ENCODE results near the gene NFATC1. TPM values are rescaled to one million over a fixed set of nuclear protein-coding genes. Genes with fewer than 3 reads are reported as not detected.

Gene NFATC1
- total RNA-seq, 1 donor from 2014 or later, result 52.6 TPM

GRCh38 chr18:79413426-79413825, 17.7 kb downstream of the NFATC1 start:
- DNase-seq (no peak), ATAC-seq (ENCODE audit: low read depth) (no peak)
- no peak overlapping the region for H3K27ac Mint-ChIP-seq
- H3K9me3 Mint-ChIP-seq, result no peaks in the 10 kb centered on the region
- intact Hi-C loops (cut with micrococcal nuclease), result no loop called here
- POLR2A ChIA-PET, result no interaction called here
- H3K4me3 Mint-ChIP-seq, result no peak overlapping the region
- CTCF ChIA-PET, result no interaction called here
- TF ChIP-seq, protein P1, sequence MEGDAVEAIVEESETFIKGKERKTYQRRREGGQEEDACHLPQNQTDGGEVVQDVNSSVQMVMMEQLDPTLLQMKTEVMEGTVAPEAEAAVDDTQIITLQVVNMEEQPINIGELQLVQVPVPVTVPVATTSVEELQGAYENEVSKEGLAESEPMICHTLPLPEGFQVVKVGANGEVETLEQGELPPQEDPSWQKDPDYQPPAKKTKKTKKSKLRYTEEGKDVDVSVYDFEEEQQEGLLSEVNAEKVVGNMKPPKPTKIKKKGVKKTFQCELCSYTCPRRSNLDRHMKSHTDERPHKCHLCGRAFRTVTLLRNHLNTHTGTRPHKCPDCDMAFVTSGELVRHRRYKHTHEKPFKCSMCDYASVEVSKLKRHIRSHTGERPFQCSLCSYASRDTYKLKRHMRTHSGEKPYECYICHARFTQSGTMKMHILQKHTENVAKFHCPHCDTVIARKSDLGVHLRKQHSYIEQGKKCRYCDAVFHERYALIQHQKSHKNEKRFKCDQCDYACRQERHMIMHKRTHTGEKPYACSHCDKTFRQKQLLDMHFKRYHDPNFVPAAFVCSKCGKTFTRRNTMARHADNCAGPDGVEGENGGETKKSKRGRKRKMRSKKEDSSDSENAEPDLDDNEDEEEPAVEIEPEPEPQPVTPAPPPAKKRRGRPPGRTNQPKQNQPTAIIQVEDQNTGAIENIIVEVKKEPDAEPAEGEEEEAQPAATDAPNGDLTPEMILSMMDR (IDR thresholded peaks at IDR 0.05), result no peak
- peaks cover 16% of the 10 kb centered on the region for H3K4me1 Mint-ChIP-seq
- no peaks in the 10 kb centered on the region for H3K27me3 Mint-ChIP-seq
- peaks cover 56% of the 10 kb centered on the region for H3K36me3 Mint-ChIP-seq (ENCODE audit: low read depth)

- H3K36me3 Mint-ChIP-seq (ENCODE audit: low read depth), result peaks cover 61% of the 10 kb centered on the region
- intact Hi-C loops (cut with micrococcal nuclease), result no loop called here
- H3K9me3 Mint-ChIP-seq, result no peaks in the 10 kb centered on the region
- no peaks in the 10 kb centered on the region for H3K27me3 Mint-ChIP-seq
- TF ChIP-seq, protein P1 (IDR thresholded peaks at IDR 0.05), result no peak
- DNase-seq (no peak), ATAC-seq (ENCODE audit: low read depth) (no peak)
- H3K27ac Mint-ChIP-seq, result peak overlapping the region; percentile 50
- peaks cover 19% of the 10 kb centered on the region for H3K4me1 Mint-ChIP-seq
- ChIA-PET POLR2A (no interaction called here), CTCF (no interaction called here)
- no peak overlapping the region for H3K4me3 Mint-ChIP-seq
Observed at GRCh38 chr18:79413901-79414300, 18.2 kb downstream of the NFATC1 start.

DNA sequence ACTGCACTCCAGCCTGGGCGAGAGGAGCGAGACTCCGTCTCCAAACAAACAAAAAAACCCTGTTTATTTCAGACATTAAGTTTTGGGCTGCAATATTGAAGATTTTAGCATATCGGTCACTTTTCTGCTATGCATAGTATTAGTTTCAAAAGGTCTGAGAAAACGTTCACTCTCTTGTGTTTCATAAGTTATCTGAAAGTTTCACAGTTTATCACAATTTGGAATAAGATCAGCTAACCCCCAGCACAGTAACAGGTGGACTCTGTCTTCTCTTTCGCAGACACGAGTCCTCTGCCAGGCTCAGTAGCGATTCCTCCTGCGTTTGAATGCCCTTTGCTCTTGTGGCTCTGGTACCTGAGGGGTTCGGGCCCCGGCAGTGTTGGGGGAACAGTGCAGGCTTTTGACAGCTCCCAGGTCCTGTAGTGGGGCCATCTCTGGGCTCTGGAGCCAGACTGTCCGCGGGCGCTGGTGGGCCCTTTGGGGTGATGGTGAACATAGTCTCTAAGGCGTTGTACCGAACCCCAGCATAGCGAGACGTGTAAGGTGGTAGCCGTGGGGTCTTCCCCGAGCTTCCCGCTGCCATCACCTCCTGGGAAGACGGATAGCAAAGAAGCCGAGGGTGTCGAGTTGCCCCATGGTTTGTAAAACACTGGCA, 20.4 kb downstream of the NFATC1 start:
- POLR2A ChIA-PET, result interaction anchor here (1.1 kb wide), 1 partner anchor 10 kb away, joined by 3 read pairs; no protein-coding TSS in a partner anchor
- DNase-seq (no peak), ATAC-seq (ENCODE audit: low read depth) (no peak)
- TF ChIP-seq, protein P1 (IDR thresholded peaks at IDR 0.05), result no peak
- Mint-ChIP-seq H3K36me3 (ENCODE audit: low read depth) (peaks cover 74% of the 10 kb centered on the region), H3K4me3 (no peak overlapping the region), H3K4me1 (peaks cover 27% of the 10 kb centered on the region), H3K27ac (no peak overlapping the region), H3K27me3 (no peaks in the 10 kb centered on the region), H3K9me3 (no peaks in the 10 kb centered on the region)
- CTCF ChIA-PET, result no interaction called here
- intact Hi-C loops (cut with micrococcal nuclease), result no loop called here

GRCh38 chr18:79416677-79417052, 20.9 kb downstream of the NFATC1 start:
- DNase-seq, result no peak
- Mint-ChIP-seq H3K27ac (peak overlapping the region; percentile 50), H3K4me3 (no peak overlapping the region), H3K27me3 (no peaks in the 10 kb centered on the region), H3K36me3 (ENCODE audit: low read depth) (peaks cover 77% of the 10 kb centered on the region), H3K9me3 (no peaks in the 10 kb centered on the region), H3K4me1 (peaks cover 30% of the 10 kb centered on the region)
- intact Hi-C loops (cut with micrococcal nuclease), result no loop called here
- ChIA-PET POLR2A (interaction anchor here (0.5 kb wide), 1 partner anchor 262 kb away, joined by 3 read pairs; no protein-coding TSS in a partner anchor), CTCF (no interaction called here)
- TF ChIP-seq, protein P1 (IDR thresholded peaks at IDR 0.05), result no peak
- ATAC-seq (ENCODE audit: low read depth), result no peak

DNA sequence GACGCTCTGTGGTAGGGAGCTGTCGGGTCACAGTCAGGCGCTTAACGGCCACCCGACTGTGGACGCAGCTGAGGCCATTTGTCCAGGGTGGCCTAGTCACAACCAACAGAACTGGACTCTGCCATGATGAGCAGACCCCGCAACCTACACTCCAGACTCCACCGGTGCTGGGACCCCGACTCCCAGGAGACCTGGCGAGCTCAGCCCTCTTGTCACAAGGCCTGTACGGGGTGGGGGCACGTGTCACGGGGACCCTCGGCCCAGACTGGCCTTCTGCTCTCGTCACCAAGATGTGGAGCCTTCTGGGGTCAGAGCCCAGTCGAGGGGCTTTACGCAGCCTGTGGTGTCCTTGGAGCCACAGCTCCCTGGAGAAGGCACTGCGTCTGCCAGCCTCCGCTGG, 22.5 kb downstream of the NFATC1 start:
- Mint-ChIP-seq H3K4me3 (no peak overlapping the region), H3K27ac (no peak overlapping the region)
- POLR2A ChIA-PET, result interaction anchor here (0.5 kb wide), 1 partner anchor 403 kb away, joined by 5 read pairs; no protein-coding TSS in a partner anchor

More for the DNA sequence above, 22.5 kb downstream of the NFATC1 start:
- H3K36me3 Mint-ChIP-seq (ENCODE audit: low read depth), result peaks cover 69% of the 10 kb centered on the region
- DNase-seq (no peak), ATAC-seq (ENCODE audit: low read depth) (no peak)
- peaks cover 35% of the 10 kb centered on the region for H3K4me1 Mint-ChIP-seq
- H3K27me3 Mint-ChIP-seq, result no peaks in the 10 kb centered on the region
- TF ChIP-seq, protein P1 (IDR thresholded peaks at IDR 0.05), result no peak
- H3K9me3 Mint-ChIP-seq, result no peaks in the 10 kb centered on the region
- CTCF ChIA-PET, result no interaction called here
- intact Hi-C loops (cut with micrococcal nuclease), result no loop called here

Data from activated B cell treated with CpG ODN at 0.5 μM for 24 hours (primary cell).